ENCODE data around the gene CCDC192. TPM values are rescaled to one million over a fixed set of nuclear protein-coding genes. Genes with fewer than 3 reads are reported as not detected.
"Not testable (repeated sequence)": the region's sequence is repeated elsewhere in the genome, so short reads cannot be mapped to it uniquely, and the experiment has no call there.

Gene CCDC192
- not detected for polyA plus RNA-seq (ENCODE audit: low read depth in 6 of 6)

DNA sequence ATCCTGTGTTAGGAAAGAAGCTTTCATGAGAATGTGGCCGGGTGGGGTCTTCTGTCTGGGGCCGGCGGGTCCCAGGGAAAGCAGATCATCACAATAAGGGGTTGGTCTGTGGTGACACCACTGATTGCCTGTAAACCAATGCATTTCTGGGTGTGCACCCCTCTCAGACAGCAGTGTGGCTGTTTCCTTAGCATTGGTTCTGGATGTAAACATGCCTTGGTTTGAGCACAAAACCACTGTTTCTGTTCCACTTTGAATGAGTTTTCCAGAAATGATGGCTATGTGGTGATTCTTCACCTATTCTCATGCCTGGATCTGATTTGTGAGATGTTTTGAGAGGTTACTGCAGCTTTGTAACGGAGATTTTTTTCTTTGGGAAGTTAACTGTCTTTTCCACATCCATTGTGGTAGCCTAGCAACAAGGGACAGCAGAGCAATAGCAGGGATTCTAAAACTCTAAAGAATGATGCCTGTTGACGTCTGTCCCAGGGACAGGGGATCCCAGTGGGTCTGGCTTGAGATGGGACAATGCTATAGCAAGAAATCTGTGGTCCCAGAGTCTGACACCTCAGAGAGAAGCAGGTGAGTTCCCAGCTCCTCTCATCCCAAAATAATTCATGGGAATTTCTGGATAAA is at the start of gene CCDC192:
CCDC192 (plus strand) TSS at position 466 of the 636 bp plus-strand sequence; CDS start at position 521, 55 bp downstream.
- H3K36me3 Mint-ChIP-seq: no peaks in the 10 kb centered on the region
- no peak for DNase-seq
- H3K4me1 Mint-ChIP-seq: no peaks in the 10 kb centered on the region
- H3K27me3 Mint-ChIP-seq: peaks cover 0 to 9% (median 4%) of the 10 kb centered on the region in 3 donors
- H3K4me3 Mint-ChIP-seq: no peak within 1 kb of the TSS
- no peak within 1 kb of the TSS for H3K27ac Mint-ChIP-seq
- no peaks in the 10 kb centered on the region for H3K9me3 Mint-ChIP-seq
- no peak for ATAC-seq (ENCODE audit: low read depth in 2 of 2)

- Mint-ChIP-seq H3K36me3 (no peaks in the 10 kb centered on the region), H3K9me3 (no peaks in the 10 kb centered on the region), H3K27me3 (no peaks in the 10 kb centered on the region), H3K4me1 (no peaks in the 10 kb centered on the region), H3K4me3 (no peak overlapping the region), H3K27ac (peak overlapping the region in 1 of 6 donors; percentile 80)
- no peak for DNase-seq
- ATAC-seq (ENCODE audit: low read depth in 2 of 2): no peak
Measured at GRCh38 chr5:127656825-127657224, 46.4 kb upstream of the CCDC192 start.

- DNase-seq (no peak), ATAC-seq (ENCODE audit: low read depth in 2 of 2) (no peak)
- no peak overlapping the region for H3K4me3 Mint-ChIP-seq
- H3K27me3 Mint-ChIP-seq: no peaks in the 10 kb centered on the region
- H3K27ac Mint-ChIP-seq: no peak overlapping the region
- no peaks in the 10 kb centered on the region for H3K9me3 Mint-ChIP-seq
- H3K4me1 Mint-ChIP-seq: no peaks in the 10 kb centered on the region
- no peaks in the 10 kb centered on the region for H3K36me3 Mint-ChIP-seq
Measured at GRCh38 chr5:127660047-127660733, 43.0 kb upstream of the CCDC192 start.

DNA sequence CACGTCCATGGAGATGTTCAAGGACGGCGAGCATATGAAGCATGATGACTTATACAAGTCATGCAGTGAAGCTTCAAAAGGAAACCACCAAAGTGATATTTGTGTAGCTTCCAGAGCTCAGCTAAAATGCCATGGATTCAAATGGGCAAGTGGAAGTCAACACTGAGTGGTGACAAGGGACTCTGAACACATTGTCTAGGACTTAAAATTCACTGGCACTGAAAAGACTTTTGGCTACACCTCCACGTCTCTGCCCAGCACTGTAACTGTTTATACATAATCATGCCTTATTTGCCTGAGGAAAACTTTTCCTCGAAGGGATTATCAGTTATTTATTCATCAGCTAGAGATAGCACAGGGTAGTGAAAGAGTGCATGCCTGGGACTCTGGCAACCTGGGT is 39.1 kb upstream of the CCDC192 start:
- DNase-seq (no peak), ATAC-seq (ENCODE audit: low read depth in 2 of 2) (no peak)
- Mint-ChIP-seq H3K9me3 (no peaks in the 10 kb centered on the region), H3K27ac (no peak overlapping the region), H3K36me3 (no peaks in the 10 kb centered on the region), H3K4me1 (no peaks in the 10 kb centered on the region), H3K4me3 (no peak overlapping the region), H3K27me3 (no peaks in the 10 kb centered on the region)

DNA sequence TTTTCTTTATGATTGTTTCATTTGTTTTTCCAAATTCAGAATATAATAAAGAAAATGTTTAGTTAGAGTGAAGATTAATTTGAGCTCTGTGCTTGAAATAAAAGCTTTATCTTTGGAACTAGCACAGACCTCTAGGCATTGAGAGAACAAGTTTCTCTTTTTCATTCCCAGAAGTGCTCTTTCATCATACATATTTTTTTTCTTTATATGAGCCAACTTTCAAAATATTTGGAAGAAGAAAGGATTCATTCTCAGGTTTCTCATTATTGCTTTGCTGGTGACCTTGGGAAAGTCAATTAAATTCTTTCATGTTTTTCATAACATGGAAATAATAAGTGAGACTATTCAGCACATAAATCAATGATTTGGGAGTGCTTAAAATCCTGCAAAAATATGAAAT is 37.5 kb upstream of the CCDC192 start:
- ATAC-seq (ENCODE audit: low read depth in 2 of 2) (no peak), DNase-seq (no peak)
- Mint-ChIP-seq H3K27ac (no peak overlapping the region), H3K36me3 (no peaks in the 10 kb centered on the region), H3K4me3 (no peak overlapping the region), H3K27me3 (peaks cover 0 to 5% (median 0%) of the 10 kb centered on the region in 3 donors), H3K9me3 (no peaks in the 10 kb centered on the region), H3K4me1 (no peaks in the 10 kb centered on the region)

DNA sequence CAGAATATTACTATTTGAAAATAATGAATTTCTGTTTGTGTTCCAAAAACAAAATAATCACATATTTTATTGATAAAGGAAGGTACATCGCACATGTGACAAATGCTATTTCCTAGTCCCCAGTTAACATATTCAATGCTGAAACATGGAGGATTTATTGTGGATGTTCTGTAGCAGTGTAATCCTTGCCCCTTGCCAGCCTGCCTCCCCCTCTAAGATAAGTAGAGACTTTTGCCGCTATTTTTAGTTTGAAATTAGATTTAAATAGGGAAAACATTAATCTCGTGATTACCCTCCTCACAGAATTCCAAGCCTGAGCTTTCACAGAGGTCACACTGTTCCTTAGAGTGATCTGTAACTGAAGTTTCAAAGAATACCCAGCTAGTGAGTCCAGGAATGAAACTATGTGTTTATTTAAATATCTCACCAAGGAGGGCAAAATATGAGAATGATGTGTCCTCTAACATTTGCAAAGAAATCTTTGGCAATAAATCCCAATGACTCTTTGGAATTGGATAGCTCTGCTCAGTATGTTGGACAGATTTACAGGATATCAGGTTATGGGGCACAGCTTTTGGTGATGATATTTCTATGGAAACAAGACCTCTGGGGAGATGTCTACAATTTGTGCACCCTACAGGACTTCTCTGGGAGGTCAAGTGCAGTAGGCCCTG is 37.0 kb upstream of the CCDC192 start:
- Mint-ChIP-seq H3K36me3 (no peaks in the 10 kb centered on the region), H3K4me3 (no peak overlapping the region), H3K27ac (no peak overlapping the region), H3K9me3 (no peaks in the 10 kb centered on the region), H3K4me1 (no peaks in the 10 kb centered on the region), H3K27me3 (peaks cover 0 to 5% (median 0%) of the 10 kb centered on the region in 3 donors)
- DNase-seq (no peak), ATAC-seq (ENCODE audit: low read depth in 2 of 2) (no peak)

DNA sequence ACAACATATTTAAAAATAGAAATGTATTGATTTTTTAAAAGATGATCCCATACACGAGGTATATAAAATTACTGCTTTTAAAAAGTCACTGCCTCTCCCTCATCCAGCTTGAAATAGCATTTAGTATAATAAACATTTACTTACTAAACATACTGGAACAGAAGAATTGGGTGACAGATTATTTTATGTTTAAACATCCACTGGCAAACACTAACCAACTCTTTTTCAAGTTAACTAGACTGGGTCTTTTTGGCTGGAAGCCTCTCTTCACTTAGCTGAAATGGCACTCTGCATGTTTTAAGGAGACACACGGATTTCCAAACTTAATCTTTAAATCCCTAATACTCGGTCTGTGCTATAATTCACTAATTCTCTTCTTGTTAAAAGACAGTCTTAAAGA is 35.3 kb upstream of the CCDC192 start:
- Mint-ChIP-seq H3K4me3 (no peak overlapping the region), H3K4me1 (no peaks in the 10 kb centered on the region), H3K27ac (no peak overlapping the region), H3K36me3 (no peaks in the 10 kb centered on the region), H3K27me3 (peaks cover 0 to 5% (median 0%) of the 10 kb centered on the region in 3 donors), H3K9me3 (no peaks in the 10 kb centered on the region)
- DNase-seq (no peak), ATAC-seq (ENCODE audit: low read depth in 2 of 2) (no peak)

- DNase-seq (no peak), ATAC-seq (ENCODE audit: low read depth in 2 of 2) (no peak)
- Mint-ChIP-seq H3K4me1 (no peaks in the 10 kb centered on the region), H3K27ac (no peak overlapping the region), H3K27me3 (peaks cover 0 to 5% (median 0%) of the 10 kb centered on the region in 3 donors), H3K4me3 (no peak overlapping the region), H3K36me3 (no peaks in the 10 kb centered on the region), H3K9me3 (peaks cover 0 to 5% (median 0%) of the 10 kb centered on the region in 7 donors)
Measured at GRCh38 chr5:127671218-127671617, 32.0 kb upstream of the CCDC192 start.

DNA sequence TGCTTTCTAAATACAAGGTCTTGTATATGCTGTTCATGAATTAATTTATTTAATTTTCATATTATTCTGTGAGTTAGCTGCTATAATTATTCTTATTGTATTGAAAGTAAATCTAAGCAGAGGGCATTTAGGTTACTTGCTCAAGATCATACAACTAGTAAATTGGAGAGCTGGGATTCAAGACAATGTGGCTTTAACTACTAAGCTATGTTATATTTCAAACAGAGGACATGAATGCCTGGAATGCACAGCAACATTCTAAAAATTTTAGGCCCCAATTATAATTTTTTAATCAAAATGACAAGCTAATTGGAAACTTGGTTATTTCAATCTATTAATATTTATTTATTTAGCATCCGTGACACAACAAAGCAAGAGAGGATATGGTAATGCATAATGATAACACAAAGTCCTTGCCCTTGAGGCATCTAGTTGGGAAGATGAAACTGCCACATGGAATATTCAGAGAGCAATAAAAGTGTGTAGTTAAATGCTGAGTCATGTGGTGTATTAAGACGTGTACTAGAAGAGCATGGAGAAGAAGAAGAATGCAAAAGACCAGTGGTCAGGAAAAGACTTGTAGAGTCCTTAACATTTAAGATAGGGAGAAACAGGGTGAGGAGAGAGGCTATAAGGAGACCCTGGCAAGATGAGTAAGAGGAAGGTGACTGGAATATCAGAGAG is 29.9 kb upstream of the CCDC192 start:
- H3K4me1 Mint-ChIP-seq: no peaks in the 10 kb centered on the region
- H3K4me3 Mint-ChIP-seq: no peak overlapping the region
- no peaks in the 10 kb centered on the region for H3K36me3 Mint-ChIP-seq
- no peak overlapping the region for H3K27ac Mint-ChIP-seq
- no peak for DNase-seq
- ATAC-seq (ENCODE audit: low read depth in 2 of 2): no peak
- H3K27me3 Mint-ChIP-seq: peaks cover 0 to 5% (median 0%) of the 10 kb centered on the region in 3 donors
- peaks cover 0 to 8% (median 0%) of the 10 kb centered on the region in 7 donors for H3K9me3 Mint-ChIP-seq

DNA sequence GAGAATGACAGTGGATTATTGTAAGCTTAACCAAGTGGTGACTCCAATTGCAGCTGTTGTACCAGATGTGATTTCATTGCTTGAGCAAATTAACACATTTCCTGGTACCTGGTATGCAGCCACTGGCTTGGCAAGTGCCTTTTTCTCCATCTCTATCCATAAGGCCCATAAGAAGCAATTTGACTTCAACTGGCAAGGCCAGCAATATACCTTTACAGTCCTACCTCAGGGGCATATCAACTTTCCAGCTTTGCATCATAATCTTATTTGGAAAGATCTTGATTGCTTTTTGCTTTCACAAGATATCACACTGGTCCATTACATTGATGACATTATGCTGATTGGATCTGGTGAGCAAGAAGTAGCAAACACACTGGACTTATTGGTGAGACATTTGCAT is 26.2 kb upstream of the CCDC192 start:
- H3K27ac Mint-ChIP-seq; ATAC-seq (ENCODE audit: low read depth in 2 of 2); H3K9me3 Mint-ChIP-seq; H3K27me3 Mint-ChIP-seq; H3K4me3 Mint-ChIP-seq; DNase-seq; H3K36me3 Mint-ChIP-seq; H3K4me1 Mint-ChIP-seq: not testable (repeated sequence)

GRCh38 chr5:127679691-127680330 is 23.4 kb upstream of the CCDC192 start:
- H3K27me3 Mint-ChIP-seq; H3K4me3 Mint-ChIP-seq; H3K9me3 Mint-ChIP-seq; H3K36me3 Mint-ChIP-seq; H3K27ac Mint-ChIP-seq; DNase-seq; ATAC-seq (ENCODE audit: low read depth in 2 of 2); H3K4me1 Mint-ChIP-seq: not testable (repeated sequence)

GRCh38 chr5:127680595-127680994 is 22.6 kb upstream of the CCDC192 start:
- DNase-seq (no peak), ATAC-seq (ENCODE audit: low read depth in 2 of 2) (no peak)
- Mint-ChIP-seq H3K4me1 (no peaks in the 10 kb centered on the region), H3K36me3 (no peaks in the 10 kb centered on the region), H3K4me3 (no peak overlapping the region), H3K27ac (no peak overlapping the region), H3K9me3 (peaks cover 0 to 3% (median 0%) of the 10 kb centered on the region in 7 donors), H3K27me3 (no peaks in the 10 kb centered on the region)

DNA sequence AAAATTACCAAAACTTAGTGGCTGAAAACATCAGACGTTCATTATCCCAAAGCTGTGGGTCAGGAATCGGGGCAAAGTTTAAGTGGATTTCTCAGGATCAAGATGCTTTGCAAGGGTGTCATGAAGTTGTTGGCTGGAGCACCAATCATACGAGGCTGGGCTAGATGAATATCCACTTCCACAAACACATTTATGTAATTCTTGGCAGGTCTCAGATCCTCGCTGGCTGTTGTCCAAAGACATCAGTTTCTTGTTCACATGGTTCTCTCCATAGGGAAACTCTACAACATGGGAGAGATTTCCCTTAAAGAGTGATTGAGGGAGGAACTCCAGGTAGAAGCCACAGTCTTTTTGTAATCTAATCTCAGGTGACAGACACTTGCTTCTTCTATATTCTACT is 20.2 kb upstream of the CCDC192 start:
- peaks cover 0 to 3% (median 0%) of the 10 kb centered on the region in 7 donors for H3K9me3 Mint-ChIP-seq
- no peaks in the 10 kb centered on the region for H3K36me3 Mint-ChIP-seq
- no peak overlapping the region for H3K27ac Mint-ChIP-seq
- ATAC-seq (ENCODE audit: low read depth in 2 of 2) (no peak), DNase-seq (no peak)
- no peaks in the 10 kb centered on the region for H3K4me1 Mint-ChIP-seq
- no peaks in the 10 kb centered on the region for H3K27me3 Mint-ChIP-seq
- H3K4me3 Mint-ChIP-seq: no peak overlapping the region

All from naive B cell (primary cell).